HL-60 (cell line): ENCODE measurements around the gene TMEM247.

ENCODE experiments used
- CTCF ChIP-seq: IDR thresholded peaks from one replicate; pipeline ENCODE4 v1.5.1; 2011; ENCODE audit warnings: low read length, control low read depth, inconsistent platforms; ENCODE audit not compliant: insufficient read depth
- GABPA ChIP-seq: IDR thresholded peaks from 2 replicates; pipeline ENCODE4 v1.6.1; 2012; ENCODE audit warnings: low read depth
- POLR2AphosphoS5 ChIP-seq: IDR thresholded peaks from 2 replicates; pipeline ENCODE4 v1.6.1; 2012; ENCODE audit warnings: low read depth
- REST ChIP-seq: IDR thresholded peaks from 2 replicates; pipeline ENCODE4 v1.6.1; 2012; ENCODE audit warnings: low read depth; ENCODE audit not compliant: insufficient replicate concordance
- SPI1 ChIP-seq: IDR thresholded peaks from 2 replicates; pipeline ENCODE4 v1.6.1; 2012; ENCODE audit warnings: low read depth, mild to moderate bottlenecking, borderline replicate concordance

- TF ChIP-seq SPI1 (no peak), REST (no peak), CTCF (no peak), POLR2AphosphoS5 (no peak), GABPA (no peak)
These were observed 24.9 kb downstream of the TMEM247 start for GRCh38 chr2:46504221-46504620.
